ENCODE measurements around the gene CYB5RL. TPM values are rescaled to one million over a fixed set of nuclear protein-coding genes. Genes with fewer than 3 reads are reported as not detected.

CYB5RL gene
- polyA plus RNA-seq, 1 donor (not counting 4 experiments of a cell fraction or from before 2014, with no cell fraction given) = 1.3 TPM

- Histone ChIP-seq H3K9me3 (ENCODE audit: control insufficient read depth, low read depth, low read length) (no peaks in the 10 kb centered on the region), H3K36me3 (ENCODE audit: control insufficient read depth in 2 of 2, extremely low read depth in 1 of 2, insufficient read depth in 2 of 2, low read length in 2 of 2) (no peaks in the 10 kb centered on the region), H3K9ac (ENCODE audit: control insufficient read depth, extremely low read depth, insufficient read depth, low read length) (no peak overlapping the region), H2AFZ (ENCODE audit: control insufficient read depth, low read length) (no peak overlapping the region), H3K9me1 (ENCODE audit: control insufficient read depth, extremely low read depth, insufficient read depth, low read length) (no peaks in the 10 kb centered on the region), H3K4me3 (ENCODE audit: control insufficient read depth in 2 of 3, extremely low read depth in 1 of 3, insufficient read depth in 2 of 3, low read depth in 1 of 3, low read length in 3 of 3) (no peak overlapping the region), H4K20me1 (ENCODE audit: control insufficient read depth, extremely low read depth, insufficient read depth, low read length) (no peaks in the 10 kb centered on the region), H3K79me2 (ENCODE audit: control insufficient read depth, insufficient read depth, low read length) (no peaks in the 10 kb centered on the region), H3K27me3 (ENCODE audit: control insufficient read depth, extremely low read depth, insufficient read depth, low read length) (no peaks in the 10 kb centered on the region), H3K4me2 (ENCODE audit: control insufficient read depth, extremely low read depth, insufficient read depth, low read depth, low read length) (no peak overlapping the region), H3K4me1 (ENCODE audit: control insufficient read depth, extremely low read depth, insufficient read depth, low read length) (no peaks in the 10 kb centered on the region), H3K27ac (ENCODE audit: control insufficient read depth, insufficient read depth, low read length) (no peak overlapping the region)
- dilution Hi-C loops (cut with MboI; ENCODE audit: extremely low pct_ligation_motif_present, low sequenced_read_pairs) = no loop called here
- FAIRE-seq (no peak), DNase-seq (ENCODE audit: low read depth, low spot score) (no peak)
- TF ChIP-seq EZH2 (IDR thresholded peaks at IDR 0.05; ENCODE audit: low read length) = no peak
- TF ChIP-seq, protein P1, sequence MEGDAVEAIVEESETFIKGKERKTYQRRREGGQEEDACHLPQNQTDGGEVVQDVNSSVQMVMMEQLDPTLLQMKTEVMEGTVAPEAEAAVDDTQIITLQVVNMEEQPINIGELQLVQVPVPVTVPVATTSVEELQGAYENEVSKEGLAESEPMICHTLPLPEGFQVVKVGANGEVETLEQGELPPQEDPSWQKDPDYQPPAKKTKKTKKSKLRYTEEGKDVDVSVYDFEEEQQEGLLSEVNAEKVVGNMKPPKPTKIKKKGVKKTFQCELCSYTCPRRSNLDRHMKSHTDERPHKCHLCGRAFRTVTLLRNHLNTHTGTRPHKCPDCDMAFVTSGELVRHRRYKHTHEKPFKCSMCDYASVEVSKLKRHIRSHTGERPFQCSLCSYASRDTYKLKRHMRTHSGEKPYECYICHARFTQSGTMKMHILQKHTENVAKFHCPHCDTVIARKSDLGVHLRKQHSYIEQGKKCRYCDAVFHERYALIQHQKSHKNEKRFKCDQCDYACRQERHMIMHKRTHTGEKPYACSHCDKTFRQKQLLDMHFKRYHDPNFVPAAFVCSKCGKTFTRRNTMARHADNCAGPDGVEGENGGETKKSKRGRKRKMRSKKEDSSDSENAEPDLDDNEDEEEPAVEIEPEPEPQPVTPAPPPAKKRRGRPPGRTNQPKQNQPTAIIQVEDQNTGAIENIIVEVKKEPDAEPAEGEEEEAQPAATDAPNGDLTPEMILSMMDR (optimal IDR thresholded peaks at IDR 0.05 in 1 of 3, IDR thresholded peaks at IDR 0.05 in 1 of 3, conservative IDR thresholded peaks at IDR 0.05 in 1 of 3; ENCODE audit: extremely low read depth in 1 of 3, insufficient read depth in 2 of 3, low read length in 3 of 3) = no peak
Observed at GRCh38 chr1:54191525-54191924, 8.3 kb downstream of the CYB5RL start.

- H3K4me1 ChIP-seq (ENCODE audit: control insufficient read depth, extremely low read depth, insufficient read depth, low read length) = no peaks in the 10 kb centered on the region
- H2AFZ ChIP-seq (ENCODE audit: control insufficient read depth, low read length) = no peak overlapping the region
- H3K79me2 ChIP-seq (ENCODE audit: control insufficient read depth, insufficient read depth, low read length) = no peaks in the 10 kb centered on the region
- no peaks in the 10 kb centered on the region for H3K9me3 ChIP-seq (ENCODE audit: control insufficient read depth, low read depth, low read length)
- H4K20me1 ChIP-seq (ENCODE audit: control insufficient read depth, extremely low read depth, insufficient read depth, low read length) = no peaks in the 10 kb centered on the region
- no peaks in the 10 kb centered on the region for H3K27me3 ChIP-seq (ENCODE audit: control insufficient read depth, extremely low read depth, insufficient read depth, low read length)
- dilution Hi-C loops (cut with MboI; ENCODE audit: extremely low pct_ligation_motif_present, low sequenced_read_pairs) = no loop called here
- no peak overlapping the region for H3K4me2 ChIP-seq (ENCODE audit: control insufficient read depth, extremely low read depth, insufficient read depth, low read depth, low read length)
- FAIRE-seq = no peak
- no peak overlapping the region for H3K4me3 ChIP-seq (ENCODE audit: control insufficient read depth in 2 of 3, extremely low read depth in 1 of 3, insufficient read depth in 2 of 3, low read depth in 1 of 3, low read length in 3 of 3)
- no peaks in the 10 kb centered on the region for H3K36me3 ChIP-seq (ENCODE audit: control insufficient read depth in 2 of 2, extremely low read depth in 1 of 2, insufficient read depth in 2 of 2, low read length in 2 of 2)
- no peak overlapping the region for H3K9ac ChIP-seq (ENCODE audit: control insufficient read depth, extremely low read depth, insufficient read depth, low read length)
- no peak overlapping the region for H3K27ac ChIP-seq (ENCODE audit: control insufficient read depth, insufficient read depth, low read length)
- DNase-seq (ENCODE audit: low read depth, low spot score) = no peak
- TF ChIP-seq EZH2 (IDR thresholded peaks at IDR 0.05; ENCODE audit: low read length) = no peak
- TF ChIP-seq, protein P1 (optimal IDR thresholded peaks at IDR 0.05 in 1 of 3, IDR thresholded peaks at IDR 0.05 in 1 of 3, conservative IDR thresholded peaks at IDR 0.05 in 1 of 3; ENCODE audit: extremely low read depth in 1 of 3, insufficient read depth in 2 of 3, low read length in 3 of 3) = no peak
- H3K9me1 ChIP-seq (ENCODE audit: control insufficient read depth, extremely low read depth, insufficient read depth, low read length) = no peaks in the 10 kb centered on the region
Observed at GRCh38 chr1:54190526-54190925, 9.3 kb downstream of the CYB5RL start.
